DMS53 treated with DMSO at 0.1 percent for 48 hours (cell line): ENCODE measurements around the gene RDH12.
A peak's percentile ranks its signal among the peaks of the same experiment; 100 is the strongest.
"Not testable (repeated sequence)": the region's sequence is repeated elsewhere in the genome, so short reads cannot be mapped to it uniquely, and the experiment has no call there.

Experiments used
- DNase-seq: peaks from one replicate; lab custom pipeline; 2025; ENCODE audit not compliant: unreplicated experiment; lab: John Stamatoyannopoulos, UW

The RDH12 gene

GRCh38 chr14:67701492-67701891, at the start of gene RDH12:
Gene RDH12, plus strand, starts transcription at chr14:67701886. Its CDS starts 20,757 bp downstream, at chr14:67722643.
- not testable (repeated sequence) for DNase-seq

GRCh38 chr14:67652189-67652588, 49.5 kb upstream of the RDH12 start:
- no peak for DNase-seq

DNA sequence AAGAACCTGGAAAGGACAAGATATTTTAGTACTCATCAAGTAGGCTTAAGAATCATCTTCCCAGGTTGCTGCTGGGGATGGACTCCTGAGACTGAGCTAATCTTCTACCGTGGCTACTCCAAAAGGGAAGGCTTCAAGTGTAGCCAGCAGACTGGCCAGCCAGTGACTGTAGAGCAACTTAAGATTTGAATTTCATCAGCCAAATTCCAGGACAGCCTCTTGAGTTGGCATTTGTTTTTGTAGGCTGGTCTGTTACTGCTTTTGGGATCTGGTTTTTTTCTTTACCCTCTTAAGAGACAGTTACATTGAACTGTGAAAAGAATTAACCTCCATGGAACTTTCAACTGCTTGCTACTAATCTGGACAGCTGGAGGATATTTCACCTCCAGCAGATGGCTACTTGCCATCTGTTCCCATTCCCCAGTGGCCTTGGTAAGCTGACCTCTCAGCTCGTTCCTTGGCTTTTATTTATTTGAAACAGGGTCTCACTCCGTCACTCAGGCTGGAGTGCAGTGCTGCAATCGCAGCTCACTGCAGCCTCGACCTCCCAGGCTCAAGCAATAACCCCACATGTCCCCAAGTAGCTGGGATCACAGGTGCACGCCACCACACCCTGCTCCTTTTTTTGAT, 47.9 kb upstream of the RDH12 start:
- DNase-seq, result no peak

DNA sequence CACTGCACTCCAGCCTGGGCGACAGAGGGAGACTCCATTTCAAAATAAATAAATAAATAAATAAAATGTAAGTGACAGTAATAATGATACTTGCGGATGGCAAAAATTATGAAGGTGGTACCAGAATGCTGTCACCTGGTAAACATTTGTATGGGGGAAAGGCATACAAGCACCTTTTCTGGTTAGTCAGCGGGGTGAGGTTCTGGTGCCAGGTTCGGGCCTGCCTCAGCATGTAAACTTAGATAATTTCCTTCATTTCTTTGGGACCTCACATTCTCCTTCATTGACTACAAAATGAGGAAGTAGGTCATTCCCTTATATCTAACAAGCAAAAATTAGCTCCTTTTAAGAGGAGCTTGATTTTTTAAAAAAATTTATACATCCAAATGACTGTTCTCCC, 38.1 kb upstream of the RDH12 start:
- DNase-seq, result no peak

GRCh38 chr14:67665868-67666267, 35.8 kb upstream of the RDH12 start:
- no peak for DNase-seq

- DNase-seq, result peak; percentile 23
These were observed 34.8 kb upstream of the RDH12 start for GRCh38 chr14:67666750-67667449.

GRCh38 chr14:67668559-67668958, 33.1 kb upstream of the RDH12 start:
- no peak for DNase-seq

GRCh38 chr14:67673451-67673850, 28.2 kb upstream of the RDH12 start:
- no peak for DNase-seq

- peak; percentile 11 for DNase-seq
These were observed 27.6 kb upstream of the RDH12 start for GRCh38 chr14:67674139-67674479.

GRCh38 chr14:67674480-67675218, 27.0 kb upstream of the RDH12 start, which contains the start of gene VTI1B:
Gene VTI1B, minus strand, starts transcription at chr14:67674632. Its CDS starts 143 bp downstream, at chr14:67674489.
- peak; percentile 39 for DNase-seq

- no peak for DNase-seq
These were observed 26.5 kb upstream of the RDH12 start for GRCh38 chr14:67675219-67675582.

DNA sequence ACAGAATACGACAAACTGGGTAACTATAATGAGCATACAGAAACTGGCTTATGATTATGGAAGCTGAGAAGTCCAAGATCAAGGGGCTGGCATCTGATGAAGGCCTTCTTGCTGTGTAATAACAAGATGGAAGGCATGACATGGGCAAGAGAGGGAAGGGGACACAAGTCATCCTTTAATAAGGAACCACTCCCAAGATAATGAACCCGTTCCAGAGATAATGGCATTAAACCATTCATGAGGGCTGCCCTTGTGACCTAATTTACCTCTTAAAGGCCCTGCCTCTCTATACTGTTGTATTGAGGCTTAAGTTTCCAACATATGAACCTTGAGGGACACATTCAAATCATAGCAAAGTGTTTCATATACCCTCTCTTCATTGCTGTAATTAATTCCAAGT, 22.7 kb upstream of the RDH12 start:
- no peak for DNase-seq

- DNase-seq, result no peak
These were observed 21.5 kb upstream of the RDH12 start for GRCh38 chr14:67680121-67680602.

GRCh38 chr14:67680941-67681340, 20.7 kb upstream of the RDH12 start:
- no peak for DNase-seq

DNA sequence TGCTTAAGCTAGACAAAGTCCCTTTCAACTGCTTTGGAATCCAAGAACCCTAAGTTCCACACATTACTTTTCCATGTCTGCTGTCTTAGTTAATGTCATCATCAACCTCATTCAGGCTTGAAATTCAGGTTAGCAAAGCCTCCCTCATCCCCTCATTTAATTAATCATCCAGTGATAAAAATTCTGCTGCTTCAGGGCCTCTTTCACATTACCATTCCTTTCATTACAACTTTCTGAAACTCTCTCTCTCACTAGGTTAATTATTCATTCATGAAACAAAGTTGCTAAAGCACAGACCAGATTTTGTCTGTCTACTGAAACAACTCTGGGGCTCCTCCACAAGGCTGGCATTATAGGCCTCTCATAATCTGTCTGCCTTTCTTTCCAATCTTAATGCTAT, 17.8 kb upstream of the RDH12 start:
- DNase-seq, result no peak

GRCh38 chr14:67690011-67690410, 11.7 kb upstream of the RDH12 start:
- no peak for DNase-seq

DNA sequence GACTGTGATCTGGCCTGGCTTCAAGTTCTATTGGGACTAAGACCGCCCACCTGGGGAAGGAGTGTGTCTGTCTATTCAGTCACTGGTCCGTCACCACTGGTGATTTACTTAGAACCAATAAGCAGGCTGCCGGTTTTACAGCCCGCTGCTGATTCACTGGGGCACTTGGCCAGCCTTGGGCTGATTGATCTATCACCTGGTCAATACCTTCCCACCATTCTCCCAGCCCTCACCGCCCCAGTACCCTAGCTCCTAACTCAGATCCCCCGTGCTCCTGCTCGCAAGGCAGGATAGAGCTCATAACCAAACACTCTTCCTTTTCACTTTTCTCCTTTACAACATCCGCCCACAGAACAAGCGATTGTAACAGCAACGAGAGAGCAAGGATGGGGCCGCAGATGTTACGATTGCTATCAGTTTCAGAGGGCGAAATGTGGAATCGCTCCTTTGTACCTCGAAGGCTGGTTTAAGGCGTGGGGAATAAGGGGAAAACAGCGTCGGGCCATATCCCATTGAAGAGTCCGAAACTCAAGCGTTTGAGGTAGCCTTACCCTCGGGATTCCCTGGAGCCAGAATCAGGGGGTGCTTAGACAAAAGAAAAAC, 6.8 kb upstream of the RDH12 start:
- peak; percentile 64 for DNase-seq

GRCh38 chr14:67695394-67695949, 6.2 kb upstream of the RDH12 start, which contains the start of gene RDH11:
Gene RDH11, minus strand, starts transcription at chr14:67695764. Its CDS starts 61 bp downstream, at chr14:67695703.
- peak; percentile 82 for DNase-seq

- no peak for DNase-seq
These were observed 4.7 kb upstream of the RDH12 start for GRCh38 chr14:67697006-67697405.

DNA sequence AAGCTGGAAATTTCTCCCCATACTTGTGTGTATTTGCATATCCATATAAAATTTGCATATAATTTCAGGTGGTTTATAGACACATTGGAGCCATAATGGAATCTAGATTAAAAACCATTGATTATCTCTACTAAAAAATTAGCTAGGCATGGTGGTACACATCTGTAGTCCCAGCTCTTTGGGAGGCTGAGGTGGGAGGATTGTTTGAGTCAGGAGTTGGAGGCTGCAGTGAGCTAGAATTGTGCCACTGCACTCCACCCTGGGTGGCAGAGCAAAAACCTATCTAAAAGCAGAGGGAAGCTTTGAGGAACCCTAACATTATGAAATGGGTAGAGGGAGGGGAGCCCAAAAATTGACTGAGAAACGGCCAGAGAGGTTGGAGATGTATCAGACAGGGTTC, 3.5 kb upstream of the RDH12 start:
- no peak for DNase-seq

GRCh38 chr14:67703997-67704396, 2.3 kb downstream of the RDH12 start:
- no peak for DNase-seq
